Activated T-cell treated with anti-CD3 and anti-CD28 coated beads for 48 hours (primary cell): Measurements from ENCODE around the gene RNLS.

Source experiments
- DNase-seq: peaks from one replicate; pipeline ENCODE4 v3.0.0-alpha.2; 2020; ENCODE audit warnings: low read depth

The RNLS gene

GRCh38 chr10:88431103-88431502 is 152.0 kb downstream of the RNLS start:
- no peak for DNase-seq

GRCh38 chr10:88428976-88429375 is 154.1 kb downstream of the RNLS start:
- DNase-seq = no peak

GRCh38 chr10:88428442-88428841 is 154.7 kb downstream of the RNLS start:
- no peak for DNase-seq

- DNase-seq = no peak
These were observed 156.1 kb downstream of the RNLS start for GRCh38 chr10:88427024-88427423.

- DNase-seq = no peak
These were observed 158.2 kb downstream of the RNLS start for GRCh38 chr10:88424881-88425280.

GRCh38 chr10:88423732-88424131 is 159.4 kb downstream of the RNLS start:
- no peak for DNase-seq

- no peak for DNase-seq
These were observed 161.5 kb downstream of the RNLS start for GRCh38 chr10:88421590-88421989.

GRCh38 chr10:88418871-88419270 is 164.2 kb downstream of the RNLS start:
- no peak for DNase-seq

GRCh38 chr10:88417387-88418030 is 165.6 kb downstream of the RNLS start:
- DNase-seq = no peak

GRCh38 chr10:88416801-88417200 is 166.3 kb downstream of the RNLS start:
- no peak for DNase-seq

GRCh38 chr10:88415533-88416130 is 167.5 kb downstream of the RNLS start:
- no peak for DNase-seq

GRCh38 chr10:88413412-88413811 is 169.7 kb downstream of the RNLS start:
- DNase-seq = no peak

GRCh38 chr10:88411772-88412349 is 171.3 kb downstream of the RNLS start:
- DNase-seq = no peak

- no peak for DNase-seq
These were observed 173.3 kb downstream of the RNLS start for GRCh38 chr10:88409824-88410223.

- DNase-seq = no peak
These were observed 173.9 kb downstream of the RNLS start for GRCh38 chr10:88409236-88409635.

- no peak for DNase-seq
These were observed 175.0 kb downstream of the RNLS start for GRCh38 chr10:88408096-88408495.

GRCh38 chr10:88404133-88404532 is 179.0 kb downstream of the RNLS start:
- DNase-seq = no peak

GRCh38 chr10:88401671-88402347 is 181.3 kb downstream of the RNLS start:
- DNase-seq = no peak

- DNase-seq = no peak
These were observed 183.9 kb downstream of the RNLS start for GRCh38 chr10:88399240-88399639.

- no peak for DNase-seq
These were observed 187.4 kb downstream of the RNLS start for GRCh38 chr10:88395677-88396076.

- no peak for DNase-seq
These were observed 190.9 kb downstream of the RNLS start for GRCh38 chr10:88392222-88392621.

- no peak for DNase-seq
These were observed 193.1 kb downstream of the RNLS start for GRCh38 chr10:88390041-88390440.

- no peak for DNase-seq
These were observed 193.7 kb downstream of the RNLS start for GRCh38 chr10:88389456-88389855.
